HG02678 (cell line): ENCODE measurements around the gene TBC1D19.
"Not testable (repeated sequence)": the region's sequence is repeated elsewhere in the genome, so short reads cannot be mapped to it uniquely, and the experiment has no call there.

ENCODE experiments used
- ATAC-seq: cut with Tn5 transposase; IDR thresholded peaks from one replicate; pipeline ENCODE4 v1.9.1; 2021; ENCODE audit warnings: mild to moderate bottlenecking, moderate library complexity; ENCODE audit not compliant: unreplicated experiment

TBC1D19 gene

DNA sequence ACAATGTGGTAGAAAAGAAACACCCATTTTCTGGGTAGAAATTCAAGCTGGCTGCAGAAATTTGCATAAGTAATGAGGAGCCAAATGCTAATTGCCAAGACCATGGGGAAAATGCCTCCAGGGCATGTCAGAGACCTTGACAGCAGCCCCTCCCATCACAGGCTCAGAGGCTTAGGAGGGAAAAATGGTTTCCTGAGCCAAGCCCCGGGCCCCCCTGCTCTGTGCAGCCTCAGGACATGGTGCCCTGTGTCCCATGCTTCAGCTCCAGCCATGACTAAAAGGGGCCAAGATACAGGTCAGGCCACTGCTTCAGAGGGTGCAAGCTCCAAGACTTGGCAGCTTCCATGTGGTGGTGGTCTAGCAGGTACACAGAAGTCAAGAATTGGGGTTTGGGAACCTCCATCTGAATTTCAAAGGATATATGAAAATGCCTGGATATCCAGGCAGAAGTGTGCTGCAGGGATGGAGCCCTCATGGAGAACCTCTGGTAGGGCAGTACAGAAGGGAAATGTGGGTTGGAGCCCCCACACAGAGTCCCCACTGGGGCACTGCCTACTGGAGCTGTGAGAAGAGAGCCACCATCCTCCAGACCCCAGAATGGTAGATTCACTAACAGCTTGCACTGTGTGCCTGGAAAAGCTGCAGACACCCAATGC lies 95.3 kb downstream of the TBC1D19 start:
- not testable (repeated sequence) for ATAC-seq

DNA sequence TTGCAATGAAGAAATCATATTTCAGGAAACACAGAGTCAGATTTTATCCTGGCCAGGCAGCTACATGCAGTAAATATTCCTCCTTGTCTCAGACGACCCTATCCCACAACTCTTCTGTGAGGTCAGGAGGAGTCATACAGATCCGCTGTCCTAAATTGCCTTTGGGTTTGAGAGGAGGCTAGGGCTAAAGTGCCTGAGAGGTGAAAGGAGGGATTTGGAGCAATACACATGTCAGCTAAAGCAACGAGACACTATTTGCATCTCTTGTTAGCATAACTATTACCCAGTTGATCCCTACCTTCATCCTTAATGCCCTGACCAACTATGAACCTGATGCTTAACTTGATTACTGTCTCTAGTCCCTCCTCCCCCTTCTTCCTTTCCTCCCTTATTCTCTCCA lies 98.6 kb downstream of the TBC1D19 start:
- ATAC-seq, result no peak

DNA sequence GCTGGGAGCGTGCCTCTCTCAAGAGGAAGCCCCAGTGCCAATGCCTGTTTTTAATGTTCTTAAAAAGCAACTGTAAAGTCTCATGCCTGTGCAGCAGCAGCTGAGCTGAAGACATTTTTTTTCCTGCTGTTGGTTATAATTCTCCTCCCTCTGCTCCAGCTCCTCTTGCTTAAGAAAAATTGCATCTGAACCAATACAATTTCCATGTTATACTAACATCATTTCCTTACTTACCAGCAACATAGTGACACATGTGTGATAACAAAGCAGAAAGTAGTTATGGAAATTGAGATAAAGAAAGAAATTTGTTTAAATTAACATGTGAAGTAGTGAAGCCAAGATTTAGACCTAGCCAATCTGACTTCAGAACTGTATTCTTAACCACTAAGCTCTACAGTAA lies 101.4 kb downstream of the TBC1D19 start:
- ATAC-seq, result no peak

DNA sequence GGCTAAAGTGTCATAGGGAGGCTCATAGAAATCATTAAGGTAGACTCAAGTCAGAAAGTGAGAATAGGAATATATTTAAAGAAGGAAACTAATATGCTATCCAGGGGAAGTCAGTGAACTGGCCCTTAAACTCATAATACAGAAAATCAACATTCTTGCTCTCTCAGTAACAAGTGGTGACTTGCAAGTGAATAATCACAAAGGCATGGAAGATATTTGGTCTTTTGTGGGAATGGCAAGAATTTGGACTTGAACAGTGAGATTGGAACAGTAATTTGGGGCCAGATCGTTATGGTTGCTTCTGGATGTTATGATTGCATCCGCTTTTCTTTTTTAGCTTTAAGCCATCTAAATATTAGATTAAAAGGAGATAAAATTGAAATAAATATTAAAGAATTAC lies 103.8 kb downstream of the TBC1D19 start:
- no peak for ATAC-seq

DNA sequence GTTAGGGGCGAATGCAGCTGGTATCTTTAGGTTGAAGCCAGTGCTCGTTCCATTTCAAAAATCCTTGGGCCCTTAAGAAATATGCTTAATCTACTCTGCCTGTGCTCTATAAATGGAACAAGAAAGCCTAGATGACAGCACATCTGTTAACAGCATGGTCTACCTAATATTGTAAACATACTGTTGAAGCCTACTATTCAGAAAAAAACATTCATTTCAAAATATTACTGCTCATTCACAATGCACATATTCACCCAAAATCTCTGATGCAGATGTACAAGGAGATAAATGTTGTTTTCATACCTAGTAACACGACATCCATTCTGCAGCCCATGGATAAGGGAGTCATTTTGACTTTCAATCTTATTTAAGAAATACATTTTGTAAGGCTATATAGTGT lies 106.6 kb downstream of the TBC1D19 start:
- no peak for ATAC-seq

DNA sequence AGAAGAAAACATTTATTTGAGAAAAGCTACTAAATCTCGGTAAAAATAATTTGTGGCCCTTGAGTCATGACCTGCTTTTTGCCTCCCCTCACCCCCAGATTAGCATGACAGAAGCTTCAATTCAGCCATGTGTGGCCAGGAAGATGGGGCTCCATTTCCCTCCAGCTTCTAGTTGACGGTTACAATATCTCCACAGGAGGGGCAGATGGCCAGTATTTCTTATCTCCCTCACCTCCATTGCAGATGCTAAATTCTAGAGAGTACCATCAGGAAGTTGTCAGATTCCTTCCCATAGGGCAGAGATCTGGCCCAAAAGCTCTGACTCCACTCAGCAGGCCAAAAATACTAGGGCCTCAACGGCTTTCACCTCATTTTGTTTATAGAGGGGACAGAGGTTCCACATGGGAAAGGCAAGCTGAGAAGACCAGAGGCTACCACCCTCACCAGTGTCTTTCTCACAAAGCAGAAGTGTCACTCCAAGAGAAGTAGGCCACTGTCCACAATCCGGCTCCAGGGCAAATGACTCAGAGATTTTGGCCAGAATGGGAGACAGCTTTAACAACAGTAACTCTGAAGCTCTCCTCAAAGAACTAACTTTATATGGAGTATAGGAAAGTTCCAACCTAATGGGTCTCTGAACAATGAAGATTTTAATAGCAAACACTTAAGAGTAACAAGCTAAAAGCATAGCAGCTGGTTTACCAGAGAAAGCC lies 108.3 kb downstream of the TBC1D19 start:
- ATAC-seq, result no peak

DNA sequence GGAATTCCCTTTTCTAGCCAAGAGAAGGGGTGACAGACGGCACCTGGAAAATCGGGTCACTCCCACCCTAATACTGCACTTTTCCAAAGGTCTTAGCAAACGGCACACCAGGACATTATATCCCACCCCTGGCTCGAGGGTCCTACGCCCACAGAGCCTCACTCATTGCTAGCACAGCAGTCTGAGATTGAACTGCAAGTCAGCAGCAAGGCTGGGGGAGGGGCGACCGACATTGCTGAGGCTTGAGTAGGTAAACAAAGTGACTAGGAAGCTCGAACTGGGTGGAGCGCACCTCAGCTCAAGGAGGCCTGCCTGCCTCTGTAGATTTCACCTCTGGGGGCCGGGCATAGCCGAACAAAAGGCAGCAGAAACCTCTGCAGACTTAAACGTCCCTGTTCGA lies 110.2 kb downstream of the TBC1D19 start:
- not testable (repeated sequence) for ATAC-seq

DNA sequence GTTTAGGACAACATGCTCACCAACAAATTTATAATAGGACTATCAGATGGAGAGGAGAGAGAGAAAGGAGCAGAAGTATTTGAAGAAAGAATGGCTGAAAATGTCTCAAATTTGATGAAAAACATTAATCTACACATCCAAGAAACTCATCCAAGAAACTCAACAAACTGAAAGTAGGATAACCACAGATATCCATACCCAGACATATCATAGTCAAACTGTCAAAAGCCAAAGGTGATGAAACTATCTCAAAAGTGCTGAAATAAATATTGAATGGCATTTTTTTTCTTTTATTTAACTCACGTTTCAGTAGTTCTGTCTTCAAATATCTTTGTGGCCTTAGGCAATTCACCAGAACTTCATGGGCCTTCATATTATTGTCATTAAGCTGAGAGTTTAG lies 116.2 kb downstream of the TBC1D19 start:
- ATAC-seq, result no peak

DNA sequence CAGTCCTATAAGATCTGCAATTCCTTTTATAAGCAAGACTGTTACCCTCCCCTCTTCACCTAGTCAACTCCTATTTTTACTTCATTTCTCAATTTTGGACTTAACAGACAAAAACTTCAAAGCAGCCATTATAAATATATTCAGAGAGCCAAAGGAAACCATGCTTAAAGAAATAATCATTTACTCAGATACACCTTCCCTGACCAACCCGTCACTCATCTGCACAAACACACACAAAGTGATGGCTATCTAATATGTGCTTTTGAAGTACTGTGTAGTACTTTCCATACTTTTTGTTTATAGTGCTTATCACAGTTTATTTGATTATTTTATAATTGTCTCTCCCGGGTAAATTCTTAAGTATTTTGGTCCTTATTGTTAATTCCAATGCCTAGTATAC lies 117.2 kb downstream of the TBC1D19 start:
- ATAC-seq, result no peak

DNA sequence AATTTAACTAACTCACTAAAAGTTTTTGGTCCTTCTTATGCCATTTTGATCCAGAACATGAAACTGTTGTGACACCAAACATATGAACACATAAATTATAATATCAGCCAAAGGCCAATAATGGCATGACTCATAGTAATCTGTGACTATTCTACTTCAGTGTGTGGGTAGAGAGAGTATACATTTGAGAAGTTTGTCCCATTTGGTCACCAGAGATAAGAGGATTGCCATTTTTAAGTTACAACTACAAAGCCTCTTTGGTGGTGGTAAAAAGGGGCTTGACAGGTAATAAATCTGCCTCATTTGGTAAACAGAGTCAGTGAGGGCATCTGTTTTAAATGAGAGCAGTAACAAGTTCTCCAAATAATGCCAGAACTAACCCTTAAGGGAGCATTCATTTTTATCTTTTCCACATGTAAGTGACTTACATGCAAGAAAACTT lies 117.9 kb downstream of the TBC1D19 start:
- no peak for ATAC-seq

DNA sequence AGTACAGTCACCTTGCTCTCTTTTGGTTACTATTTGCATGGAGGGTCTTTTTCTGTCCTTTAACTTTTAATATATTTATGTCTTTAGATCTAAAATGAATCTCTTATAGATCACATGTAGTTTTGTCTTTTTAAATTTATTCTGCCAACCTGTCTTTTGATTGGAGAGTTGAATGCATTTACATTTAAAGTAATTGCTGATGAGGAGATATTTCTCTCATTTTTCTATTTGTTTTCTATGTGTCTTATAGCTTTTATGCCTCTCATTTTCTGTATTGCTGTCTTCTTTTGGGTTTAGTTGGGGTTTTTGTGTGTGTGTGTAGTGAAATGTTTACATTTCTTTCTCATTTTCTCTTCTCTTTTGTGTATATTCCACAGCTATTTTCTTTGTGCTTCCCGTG lies 123.5 kb downstream of the TBC1D19 start:
- no peak for ATAC-seq

DNA sequence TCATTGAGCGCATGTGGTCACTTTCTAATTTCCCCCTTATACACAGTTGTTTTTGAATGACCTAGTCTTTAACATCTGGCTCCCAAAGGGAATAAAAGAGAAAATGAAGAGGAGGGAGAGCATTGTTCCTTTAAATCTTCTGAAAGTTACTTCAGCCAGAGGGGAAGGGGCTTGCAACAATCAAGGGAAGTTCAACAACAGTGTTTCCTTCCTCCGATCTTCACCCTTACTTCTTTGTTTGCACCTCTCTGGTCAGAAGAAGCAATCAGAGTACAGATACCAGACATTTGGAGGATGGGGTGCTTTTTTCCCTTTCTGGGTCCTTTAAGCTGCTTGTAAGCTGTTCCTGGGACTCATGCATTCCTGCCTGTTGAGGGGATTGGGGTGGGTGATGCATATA lies 125.4 kb downstream of the TBC1D19 start:
- ATAC-seq, result no peak

DNA sequence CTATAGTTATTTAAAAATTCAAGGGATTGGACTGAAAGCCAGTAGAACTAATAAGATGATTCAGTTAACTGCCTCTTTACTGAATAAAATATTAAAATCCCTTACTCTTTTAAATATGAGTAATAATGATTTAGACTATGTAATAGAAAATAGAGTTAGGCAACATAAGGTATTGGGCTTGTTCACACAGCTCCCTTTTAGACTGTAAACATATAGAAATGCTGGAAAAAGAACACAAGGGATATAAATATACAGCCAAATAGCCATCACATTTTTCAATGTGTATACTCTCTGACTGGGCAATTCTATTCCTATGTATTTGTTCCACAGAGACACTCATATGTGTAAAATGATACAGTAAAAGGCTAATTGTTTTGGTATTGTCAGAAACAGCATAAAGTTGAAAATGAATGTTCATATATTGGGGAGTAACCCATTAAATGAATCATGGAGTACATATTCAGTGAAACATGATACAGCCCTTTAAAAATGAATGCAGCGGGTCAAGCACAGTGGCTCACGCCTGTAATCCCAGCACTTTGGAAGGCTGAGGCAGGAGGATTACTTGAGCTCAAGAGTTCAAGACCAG lies 129.8 kb downstream of the TBC1D19 start:
- no peak for ATAC-seq

DNA sequence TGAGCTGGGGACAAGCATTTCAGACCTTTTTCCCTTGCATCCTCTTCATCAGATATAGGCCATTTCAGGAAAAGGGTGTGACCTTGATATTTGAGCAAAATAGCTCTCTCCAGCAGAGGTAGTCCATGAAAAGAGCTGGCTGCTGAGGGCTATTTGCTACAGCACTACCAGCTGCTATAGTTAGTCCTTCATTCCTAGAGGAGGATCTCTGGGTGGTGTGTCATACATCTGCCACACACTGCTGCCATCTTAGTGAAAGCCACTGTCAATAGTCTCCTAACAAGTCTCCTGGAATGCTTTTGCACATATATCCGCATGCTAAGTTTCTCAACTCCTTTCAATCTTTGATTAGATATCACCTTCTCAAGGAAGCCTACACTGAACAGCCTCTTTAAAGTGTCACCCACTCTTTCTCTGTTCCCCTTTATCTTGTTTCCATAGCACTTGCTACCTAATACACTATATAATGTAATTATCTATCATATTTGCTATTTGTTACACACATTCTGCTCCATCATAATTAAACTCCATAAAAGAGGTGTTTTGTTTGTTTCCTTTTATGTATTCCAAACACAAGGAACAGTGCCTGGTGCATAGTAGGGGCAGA lies 131.9 kb downstream of the TBC1D19 start:
- ATAC-seq, result no peak

DNA sequence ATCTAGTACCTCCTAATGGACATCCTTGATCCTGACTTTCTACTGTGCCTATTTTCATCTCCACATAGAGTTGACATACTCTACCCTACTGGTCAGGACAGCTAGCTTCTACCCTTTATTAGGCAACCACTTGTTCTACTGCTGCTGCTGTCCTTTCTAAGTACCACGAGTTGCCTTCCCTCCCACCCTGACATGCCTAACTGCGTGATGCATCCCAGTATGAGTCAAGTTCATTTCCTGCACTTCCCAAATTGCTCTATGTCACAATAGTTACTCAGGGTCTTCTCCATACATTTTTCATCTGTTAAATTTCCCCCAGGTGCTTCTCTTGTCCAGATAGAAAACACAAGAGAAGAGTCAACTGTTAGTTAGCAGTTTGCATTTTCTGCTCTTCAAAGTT lies 133.4 kb downstream of the TBC1D19 start:
- no peak for ATAC-seq

DNA sequence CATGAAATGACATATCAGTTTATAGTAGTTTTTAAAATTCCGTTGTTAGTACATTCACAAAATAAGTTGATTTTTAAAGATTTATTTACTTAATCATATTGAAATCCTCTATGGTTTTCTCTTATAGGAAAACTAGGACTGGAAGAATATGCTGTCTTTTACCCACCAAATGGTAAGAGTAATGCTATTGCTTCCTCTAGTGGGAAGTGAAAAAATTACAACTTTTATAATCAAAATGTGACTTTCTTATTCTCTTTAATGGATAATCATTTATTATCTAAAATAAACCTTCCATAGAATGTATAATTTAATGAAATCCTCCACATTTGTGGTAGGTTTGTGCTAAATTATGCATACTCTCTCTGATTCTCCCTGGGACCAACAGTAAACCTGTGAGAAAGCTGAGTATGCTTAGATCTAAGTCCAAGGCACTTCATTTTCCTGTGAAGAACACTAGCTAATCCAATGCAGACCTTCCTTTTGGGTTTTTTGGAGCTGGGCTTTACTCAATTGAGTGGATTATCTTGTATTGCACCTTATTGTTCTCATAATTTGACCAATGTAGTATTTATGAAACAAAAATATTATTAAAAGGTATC lies 136.2 kb downstream of the TBC1D19 start:
- ATAC-seq, result no peak

DNA sequence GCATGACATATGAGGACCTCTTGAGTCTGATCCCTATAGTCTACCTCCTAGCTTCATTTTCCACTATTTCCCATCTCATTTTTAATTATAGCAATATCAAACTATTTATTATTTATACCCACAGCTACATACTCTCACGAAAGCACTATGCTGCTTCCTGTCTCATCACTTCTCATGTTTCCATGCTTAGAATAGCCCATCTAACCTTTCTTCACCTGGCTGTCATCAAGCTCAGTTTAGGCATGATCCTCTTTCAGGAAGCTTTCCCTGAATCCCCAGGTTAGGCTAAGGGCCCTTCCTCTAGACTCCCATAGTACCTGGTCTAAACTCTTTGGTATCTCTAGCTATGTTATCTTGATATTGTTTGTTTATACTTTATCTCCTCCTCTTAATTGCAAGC lies 137.8 kb downstream of the TBC1D19 start:
- ATAC-seq, result no peak

DNA sequence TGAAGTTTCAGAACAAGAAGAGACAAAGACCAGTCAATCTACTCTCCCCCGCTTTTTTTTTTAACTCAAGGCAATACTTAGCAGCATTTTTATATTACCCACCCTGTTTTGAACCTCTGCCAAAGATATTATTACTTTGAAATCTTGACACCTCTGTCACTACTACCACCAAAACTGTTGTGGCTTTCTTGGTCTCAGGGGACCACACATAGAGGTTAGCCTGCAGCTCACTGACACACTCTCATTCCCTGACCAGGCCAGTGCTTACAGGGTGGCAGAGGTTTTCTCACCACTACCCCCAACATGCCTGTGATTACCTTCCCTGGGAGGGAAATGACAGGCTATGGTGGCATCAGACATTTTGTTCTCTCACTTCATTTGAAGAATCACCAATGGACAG lies 139.3 kb downstream of the TBC1D19 start:
- ATAC-seq, result peak; percentile 94

DNA sequence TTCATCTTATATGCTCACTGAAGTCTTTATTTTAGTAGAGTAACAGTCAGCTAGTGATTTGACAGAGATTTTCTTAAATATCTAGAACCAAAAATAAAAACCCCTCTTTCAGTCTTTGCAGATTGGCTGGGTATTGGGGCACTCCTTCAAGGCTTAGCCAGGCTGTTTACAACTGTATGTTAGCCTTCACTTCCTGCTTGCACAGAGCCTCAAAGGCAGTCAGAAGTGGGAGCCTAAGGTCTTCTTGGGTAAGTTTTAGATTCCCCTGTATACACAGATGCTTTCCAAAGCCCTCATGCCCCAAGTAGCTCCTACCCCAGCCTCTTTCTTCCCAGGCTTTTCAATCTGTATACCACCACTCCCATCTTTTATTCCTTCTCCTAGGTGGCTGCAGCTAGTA lies 140.7 kb downstream of the TBC1D19 start:
- no peak for ATAC-seq

DNA sequence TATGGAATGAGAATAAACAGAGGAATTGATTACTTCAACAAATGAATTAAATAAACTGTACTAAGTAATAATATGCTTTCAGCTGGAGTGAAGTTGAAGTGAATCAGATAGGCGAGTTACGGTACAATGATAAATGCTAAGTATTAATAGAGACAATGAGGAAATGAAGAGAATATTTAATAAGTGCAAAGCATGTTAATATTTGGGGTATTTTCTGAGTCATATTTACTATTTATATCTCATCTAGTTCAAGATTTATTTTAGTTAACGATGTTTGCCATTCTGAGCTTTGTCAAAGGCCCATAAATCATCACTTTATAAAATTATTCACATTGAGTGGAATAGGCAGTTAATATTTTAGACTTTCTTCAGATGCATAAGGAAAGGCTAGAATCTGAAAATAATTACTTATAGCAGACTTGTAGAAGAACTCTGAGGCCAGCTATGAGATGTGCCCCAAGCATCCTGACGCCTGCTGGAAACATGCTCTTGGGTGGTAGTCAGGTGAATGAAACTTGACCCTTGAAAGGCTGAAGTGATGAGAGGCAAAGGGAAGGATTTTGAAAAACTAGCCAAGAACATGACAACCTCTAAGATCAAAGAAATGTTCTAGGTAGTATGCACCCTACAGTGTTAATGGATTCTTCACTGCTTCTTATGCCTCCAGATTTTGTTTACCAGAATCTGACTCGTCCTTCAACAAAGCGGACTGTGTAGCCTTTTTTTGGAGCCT lies 142.9 kb downstream of the TBC1D19 start:
- no peak for ATAC-seq

DNA sequence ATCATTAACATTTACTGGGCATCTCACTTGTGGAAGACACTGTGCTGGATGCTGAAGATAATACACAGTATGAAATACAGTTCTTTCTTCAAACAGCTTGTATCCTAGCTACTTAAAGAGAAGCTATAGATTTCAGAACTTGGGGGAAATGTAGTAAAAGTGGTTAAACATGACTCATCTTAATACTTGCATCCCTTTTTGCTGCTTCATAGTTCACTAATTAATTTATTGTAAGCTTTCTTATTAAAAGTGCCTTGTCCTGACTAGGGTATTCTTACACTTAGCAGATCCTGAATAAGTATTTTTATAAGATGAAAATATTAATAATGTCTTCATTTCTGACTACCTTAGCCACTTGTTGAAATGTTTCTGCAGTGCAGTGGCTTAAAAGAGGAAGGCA lies 144.0 kb downstream of the TBC1D19 start:
- no peak for ATAC-seq
